ENCODE results near the gene F2RL2.
"Not testable (repeated sequence)": the region's sequence is repeated elsewhere in the genome, so short reads cannot be mapped to it uniquely, and the experiment has no call there.

Gene F2RL2

GRCh38 chr5:76620166-76620565, 3.0 kb downstream of the F2RL2 start:
- no peak for DNase-seq

DNA sequence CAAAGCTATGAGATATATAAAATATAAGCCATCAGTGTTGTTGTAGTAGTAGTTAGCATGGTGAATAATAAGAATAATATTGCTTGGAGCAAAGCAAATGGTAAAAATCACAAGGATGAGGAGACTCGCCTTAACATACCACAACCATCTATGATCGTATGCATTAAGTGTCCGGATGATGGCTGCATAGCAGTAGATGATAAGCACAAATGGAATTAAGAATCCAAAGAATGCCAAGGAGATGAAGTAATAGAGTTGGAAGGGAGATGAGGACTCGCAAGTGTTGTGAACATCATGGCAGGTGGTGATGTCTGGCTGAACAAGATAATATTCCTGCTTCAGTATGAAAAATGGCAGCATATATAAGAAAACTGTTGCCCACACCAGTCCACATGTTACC, 5.5 kb downstream of the F2RL2 start:
- DNase-seq = no peak

DNA sequence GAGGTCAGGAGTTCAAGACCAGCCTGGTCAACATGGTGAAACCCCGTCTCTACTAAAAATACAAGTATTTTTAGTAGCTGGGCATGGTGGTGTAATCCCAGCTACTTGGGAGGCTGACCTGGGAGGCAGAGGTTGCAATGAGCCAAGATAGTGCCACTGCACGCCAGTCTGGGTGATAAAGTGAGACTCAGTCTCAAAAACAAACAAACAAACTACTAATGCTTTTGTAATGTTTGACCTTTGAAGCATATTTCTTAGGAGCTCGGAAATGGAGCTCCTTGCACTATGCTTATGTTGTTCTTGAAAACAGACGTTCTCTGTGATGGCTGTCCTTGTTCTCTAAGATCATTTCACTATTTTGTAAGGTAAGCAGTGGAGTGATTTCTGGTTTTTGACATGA, 6.0 kb downstream of the F2RL2 start:
- no peak for DNase-seq

- no peak for DNase-seq
Observed at GRCh38 chr5:76616206-76616605, 7.0 kb downstream of the F2RL2 start.

GRCh38 chr5:76615759-76616158, 7.4 kb downstream of the F2RL2 start:
- DNase-seq = no peak

DNA sequence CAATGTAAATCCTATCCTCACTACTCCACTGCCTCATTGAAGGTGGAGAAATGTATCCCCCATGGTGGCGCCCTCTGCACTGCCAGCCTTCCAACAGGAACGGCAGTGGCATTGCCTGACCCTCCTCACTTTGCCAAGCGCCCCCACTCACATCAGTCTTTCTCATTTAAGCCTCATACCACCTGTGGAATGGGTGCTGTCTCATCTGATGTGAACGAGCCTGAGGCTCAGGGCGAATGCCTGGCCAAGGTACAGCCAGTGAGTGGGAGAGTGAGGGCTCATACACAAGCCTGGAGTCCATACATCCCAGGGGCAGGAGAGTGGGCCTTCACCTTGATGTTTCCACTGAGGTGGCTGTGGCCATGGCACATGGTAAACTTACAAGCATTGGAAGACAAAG, 10.3 kb downstream of the F2RL2 start:
- DNase-seq = no peak

GRCh38 chr5:76610196-76610595, 13.0 kb downstream of the F2RL2 start:
- DNase-seq = no peak

- DNase-seq = no peak
Observed at GRCh38 chr5:76608833-76609232, 14.4 kb downstream of the F2RL2 start.

GRCh38 chr5:76607353-76607871, 15.8 kb downstream of the F2RL2 start:
- DNase-seq = no peak

DNA sequence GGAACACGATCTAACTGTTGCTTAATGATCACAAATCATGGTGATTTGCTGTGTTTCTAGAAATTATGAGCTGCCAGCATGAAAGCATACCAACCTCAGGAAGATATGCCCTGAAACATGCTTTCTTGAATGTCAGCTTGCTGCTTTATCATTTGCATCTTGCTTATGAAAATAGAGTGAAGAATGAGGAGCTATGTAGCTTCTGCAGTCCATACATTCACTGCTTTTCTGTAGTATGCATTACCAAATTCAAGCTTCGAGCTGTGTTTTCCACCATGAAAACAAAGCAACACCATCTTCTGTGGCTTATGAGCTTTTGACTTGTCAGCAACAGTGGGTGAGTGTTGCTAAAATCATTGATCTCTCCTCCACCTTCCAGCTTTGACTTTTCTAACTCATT, 16.5 kb downstream of the F2RL2 start:
- no peak for DNase-seq

DNA sequence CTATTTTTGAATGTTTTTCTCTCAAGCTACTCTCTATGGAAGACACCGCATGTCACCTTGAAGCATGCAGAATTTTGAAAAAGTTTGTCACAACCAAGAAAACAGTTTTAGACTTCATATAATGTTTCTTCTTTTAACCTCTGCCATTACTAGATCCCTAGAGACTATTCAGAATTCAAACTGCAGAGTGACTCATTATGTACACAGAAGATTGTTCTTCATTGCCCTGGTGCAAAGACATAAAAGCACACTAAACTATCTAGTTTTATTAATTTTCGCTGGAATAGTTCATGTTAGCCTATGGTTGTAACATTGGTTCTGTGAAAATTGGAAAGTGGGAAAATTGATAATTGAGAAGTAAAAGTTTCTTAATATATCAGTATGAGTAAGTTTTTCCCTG, 18.4 kb downstream of the F2RL2 start:
- no peak for DNase-seq

DNA sequence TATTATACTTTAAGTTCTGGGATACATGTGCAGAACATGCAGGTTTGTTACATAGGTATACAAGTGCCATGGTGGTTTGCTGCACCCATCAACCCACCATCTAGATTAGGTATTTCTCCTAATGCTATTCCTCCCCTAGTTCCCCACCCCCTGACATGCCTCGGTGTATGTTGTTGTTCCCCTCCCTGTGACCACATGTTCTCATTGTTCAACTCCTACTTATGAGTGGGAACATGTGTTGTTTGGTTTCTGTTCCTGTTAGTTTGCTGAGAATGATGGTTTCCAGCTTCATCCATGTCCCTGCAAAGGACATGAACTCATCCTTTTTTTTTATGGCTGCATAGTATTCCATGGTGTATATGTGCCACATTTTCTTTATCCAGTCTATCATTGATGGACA, 19.2 kb downstream of the F2RL2 start:
- DNase-seq = not testable (repeated sequence)

- no peak for DNase-seq
Observed at GRCh38 chr5:76602094-76602726, 21.0 kb downstream of the F2RL2 start.

GRCh38 chr5:76601470-76601869, 21.7 kb downstream of the F2RL2 start:
- peak; percentile 5 for DNase-seq

- no peak for DNase-seq
Observed at GRCh38 chr5:76600716-76601115, 22.5 kb downstream of the F2RL2 start.

DNA sequence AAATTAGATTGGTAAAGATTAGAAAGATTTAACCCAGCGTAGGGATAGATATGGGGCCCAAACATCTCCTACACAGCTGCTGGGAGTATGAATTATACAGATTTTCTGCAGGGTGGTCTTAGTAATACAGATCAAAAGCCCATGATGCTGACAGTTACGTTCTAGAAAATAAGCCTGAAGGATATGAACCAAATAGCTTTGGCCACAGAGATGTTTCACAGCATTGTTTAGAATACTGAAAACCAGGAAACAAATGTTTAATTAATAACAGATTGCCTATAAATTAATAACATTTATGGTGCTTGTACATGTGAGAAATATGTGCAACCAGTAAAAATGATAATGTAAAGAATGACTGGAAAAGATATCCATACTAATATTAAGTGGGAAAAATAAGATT, 24.7 kb downstream of the F2RL2 start:
- no peak for DNase-seq

DNA sequence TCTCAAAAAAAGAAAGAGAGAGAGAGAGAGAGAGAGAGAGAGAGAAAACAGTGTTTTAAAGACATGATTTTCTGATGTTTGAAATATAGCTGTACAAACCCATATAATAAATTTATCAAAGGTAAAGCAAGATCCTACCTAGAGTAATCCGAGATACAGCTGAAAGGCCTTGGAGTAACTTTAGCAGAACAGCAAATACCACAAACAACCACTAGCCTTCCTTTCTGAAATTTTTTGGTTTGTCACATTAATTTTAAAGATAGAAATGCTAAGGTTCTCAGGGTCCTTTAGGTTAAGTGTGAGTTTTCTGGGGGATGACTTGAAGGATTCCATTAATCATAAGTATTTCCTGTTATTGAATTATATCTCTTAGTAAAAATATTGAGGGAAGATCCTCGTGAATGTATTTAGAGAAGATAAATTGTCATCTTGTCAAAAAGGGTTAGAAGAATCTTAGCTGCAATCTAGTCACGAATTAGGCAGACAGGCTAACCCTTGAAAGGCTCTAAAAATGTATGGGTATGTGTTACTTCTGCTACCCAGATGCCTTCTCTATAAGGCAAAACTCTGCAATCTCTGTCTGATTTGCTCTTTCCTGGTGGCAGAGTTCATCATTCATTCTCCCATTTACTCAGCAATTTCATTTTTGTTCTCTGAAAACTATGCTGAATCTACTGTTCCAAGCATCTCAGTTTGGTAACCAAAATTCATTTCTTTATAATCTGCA, 27.3 kb downstream of the F2RL2 start:
- DNase-seq = no peak

DNA sequence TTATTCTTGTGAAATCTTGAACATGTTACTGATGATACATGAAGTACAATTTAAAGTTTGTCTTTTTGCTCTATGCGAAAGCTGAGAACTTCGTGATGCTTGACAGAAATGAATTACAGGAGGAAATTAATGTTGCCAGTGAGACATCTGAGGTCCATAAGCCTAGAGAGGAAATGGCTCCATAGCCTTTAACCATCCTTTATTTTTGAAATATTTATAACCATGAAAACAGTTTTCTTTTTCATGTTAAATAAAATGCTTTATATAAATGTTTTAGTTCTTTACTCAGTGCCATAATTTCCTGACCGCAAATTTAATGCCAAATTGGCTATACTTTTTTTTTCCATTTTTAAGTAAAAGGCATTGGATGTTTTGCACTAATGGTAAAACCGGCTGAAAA, 29.1 kb downstream of the F2RL2 start:
- DNase-seq = no peak

GRCh38 chr5:76592692-76593091, 30.5 kb downstream of the F2RL2 start:
- DNase-seq = no peak

- DNase-seq = no peak
Observed at GRCh38 chr5:76591366-76591765, 31.8 kb downstream of the F2RL2 start.

DNA sequence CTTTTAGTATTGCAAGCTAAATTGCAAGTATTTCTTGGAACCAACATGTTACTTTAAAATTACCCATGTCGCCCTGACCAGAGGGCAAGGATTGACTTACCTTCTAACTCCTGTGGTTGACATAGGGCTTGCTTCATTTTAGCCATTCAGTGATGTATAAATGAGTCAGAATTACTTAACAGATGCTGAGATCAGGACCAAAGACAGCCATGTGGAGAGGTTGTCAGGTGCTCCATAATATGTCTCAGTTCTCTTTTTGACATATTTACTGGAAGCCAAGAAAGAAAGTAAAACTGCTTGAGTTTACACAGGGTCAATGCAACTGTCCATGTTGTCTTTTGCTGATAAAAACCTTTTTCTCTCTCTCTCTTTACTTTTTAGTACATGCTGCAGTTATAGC, 33.2 kb downstream of the F2RL2 start:
- no peak for DNase-seq

GRCh38 chr5:76586531-76586930, 36.7 kb downstream of the F2RL2 start:
- DNase-seq = no peak

DNA sequence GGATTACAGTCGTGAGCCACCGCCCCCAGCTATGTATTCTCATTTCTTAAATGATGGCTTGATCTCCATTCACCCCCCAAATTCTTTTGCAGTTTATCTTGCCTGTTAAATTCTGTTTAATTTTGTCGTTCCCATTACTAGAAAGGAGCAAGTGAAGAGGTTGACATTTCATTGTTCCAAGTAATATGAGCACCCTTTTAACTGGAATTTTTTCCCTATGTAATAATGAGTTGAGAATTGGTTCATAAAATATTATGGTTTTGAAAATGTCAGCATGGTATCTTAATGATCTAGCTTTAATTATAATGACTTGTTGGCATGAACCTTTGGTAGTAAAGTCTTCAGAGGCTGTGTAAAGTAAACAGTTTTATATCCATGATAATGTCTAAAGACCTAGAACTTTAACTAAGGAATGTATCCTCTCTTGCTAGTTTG, 37.4 kb downstream of the F2RL2 start:
- DNase-seq = no peak

- DNase-seq = no peak
Observed at GRCh38 chr5:76583163-76584047, 39.8 kb downstream of the F2RL2 start.

Data from NCI-H774 (cell line).